ENCODE data around the gene FXYD6. TPM values are rescaled to one million over a fixed set of nuclear protein-coding genes. Genes with fewer than 3 reads are reported as not detected.

FXYD6 gene
- total RNA-seq, 3 donors from 2014 or later = 16.0 to 25.0 (median 20.3) TPM

DNA sequence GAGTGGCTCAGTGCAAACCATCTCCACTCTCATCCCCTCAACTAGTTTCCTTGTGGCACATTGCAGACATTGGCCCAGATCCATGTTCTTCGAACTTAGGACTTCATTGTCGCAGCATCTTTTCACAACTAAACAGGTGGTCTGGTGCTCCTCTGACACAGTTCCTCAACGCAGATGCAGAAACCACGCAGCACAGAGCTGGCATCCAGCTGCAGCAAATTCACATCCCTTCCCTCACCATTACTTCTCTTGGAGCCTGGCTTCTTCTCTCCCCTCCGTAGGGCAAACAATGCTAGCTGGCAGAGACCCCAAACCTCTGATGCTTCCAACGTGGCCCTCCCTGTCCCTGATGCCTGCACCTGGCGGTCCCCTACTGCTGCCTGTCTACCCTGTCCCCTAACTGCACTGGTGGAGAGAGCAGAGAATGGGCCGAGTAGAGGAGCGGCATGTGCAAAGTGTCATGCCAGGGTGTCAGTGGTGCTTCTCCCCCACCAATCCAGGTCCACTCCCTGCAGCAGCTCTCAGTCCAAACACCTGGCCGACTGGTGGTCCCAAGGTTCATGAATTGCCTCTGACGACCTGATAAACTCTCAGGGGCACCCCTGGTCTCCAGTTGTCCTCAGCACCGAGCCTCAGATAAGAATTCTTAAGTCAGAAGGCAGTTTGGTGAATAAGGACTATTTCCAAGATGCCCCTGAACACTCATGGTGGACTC is 34.6 kb upstream of the FXYD6 start:
- peak in 1 of 2 donors; percentile 14 for DNase-seq (ENCODE audit: low spot score in 2 of 2)
- intact Hi-C loops (cut with DNase I; ENCODE audit: low total_unique reads) = loop anchor here (1.0 kb wide), 1 partner anchor 30 kb away; no protein-coding TSS in a partner anchor
- no peak overlapping the region for H3K4me3 ChIP-seq
- H3K4me1 ChIP-seq = no peaks in the 10 kb centered on the region
- H3K9me3 ChIP-seq = no peaks in the 10 kb centered on the region
- no peak overlapping the region for H3K27ac ChIP-seq
- no peaks in the 10 kb centered on the region for H3K36me3 ChIP-seq
- no peaks in the 10 kb centered on the region for H3K27me3 ChIP-seq
- no peak for TF ChIP-seq POLR2AphosphoS5 (IDR thresholded peaks at IDR 0.05)
- TF ChIP-seq, protein P1, sequence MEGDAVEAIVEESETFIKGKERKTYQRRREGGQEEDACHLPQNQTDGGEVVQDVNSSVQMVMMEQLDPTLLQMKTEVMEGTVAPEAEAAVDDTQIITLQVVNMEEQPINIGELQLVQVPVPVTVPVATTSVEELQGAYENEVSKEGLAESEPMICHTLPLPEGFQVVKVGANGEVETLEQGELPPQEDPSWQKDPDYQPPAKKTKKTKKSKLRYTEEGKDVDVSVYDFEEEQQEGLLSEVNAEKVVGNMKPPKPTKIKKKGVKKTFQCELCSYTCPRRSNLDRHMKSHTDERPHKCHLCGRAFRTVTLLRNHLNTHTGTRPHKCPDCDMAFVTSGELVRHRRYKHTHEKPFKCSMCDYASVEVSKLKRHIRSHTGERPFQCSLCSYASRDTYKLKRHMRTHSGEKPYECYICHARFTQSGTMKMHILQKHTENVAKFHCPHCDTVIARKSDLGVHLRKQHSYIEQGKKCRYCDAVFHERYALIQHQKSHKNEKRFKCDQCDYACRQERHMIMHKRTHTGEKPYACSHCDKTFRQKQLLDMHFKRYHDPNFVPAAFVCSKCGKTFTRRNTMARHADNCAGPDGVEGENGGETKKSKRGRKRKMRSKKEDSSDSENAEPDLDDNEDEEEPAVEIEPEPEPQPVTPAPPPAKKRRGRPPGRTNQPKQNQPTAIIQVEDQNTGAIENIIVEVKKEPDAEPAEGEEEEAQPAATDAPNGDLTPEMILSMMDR (IDR thresholded peaks at IDR 0.05) = no peak
- no peak for TF ChIP-seq POLR2A (IDR thresholded peaks at IDR 0.05)

DNA sequence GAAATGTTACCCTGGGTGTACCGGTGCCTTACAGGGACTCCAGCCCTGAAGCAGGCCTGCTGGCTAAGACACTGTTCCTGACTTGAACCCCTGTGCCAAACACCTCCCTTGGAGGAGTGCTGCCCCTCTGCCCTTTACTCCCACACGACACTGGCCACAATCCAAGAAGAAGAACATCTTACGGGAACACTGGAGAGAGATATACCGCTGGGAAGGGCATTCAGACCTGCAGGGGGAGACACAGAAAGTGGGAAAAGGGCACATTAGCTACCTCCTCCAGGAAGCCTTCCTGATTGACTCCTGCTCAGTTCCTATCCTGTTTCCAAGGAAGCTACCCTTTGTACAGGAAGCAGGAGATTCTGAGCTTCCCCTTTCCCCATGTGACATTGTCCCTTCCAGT is 34.1 kb upstream of the FXYD6 start:
- intact Hi-C loops (cut with DNase I; ENCODE audit: low total_unique reads) = no loop called here
- H3K4me3 ChIP-seq = no peak overlapping the region
- DNase-seq (ENCODE audit: low spot score in 2 of 2) = peak in 1 of 2 donors; percentile 22

DNA sequence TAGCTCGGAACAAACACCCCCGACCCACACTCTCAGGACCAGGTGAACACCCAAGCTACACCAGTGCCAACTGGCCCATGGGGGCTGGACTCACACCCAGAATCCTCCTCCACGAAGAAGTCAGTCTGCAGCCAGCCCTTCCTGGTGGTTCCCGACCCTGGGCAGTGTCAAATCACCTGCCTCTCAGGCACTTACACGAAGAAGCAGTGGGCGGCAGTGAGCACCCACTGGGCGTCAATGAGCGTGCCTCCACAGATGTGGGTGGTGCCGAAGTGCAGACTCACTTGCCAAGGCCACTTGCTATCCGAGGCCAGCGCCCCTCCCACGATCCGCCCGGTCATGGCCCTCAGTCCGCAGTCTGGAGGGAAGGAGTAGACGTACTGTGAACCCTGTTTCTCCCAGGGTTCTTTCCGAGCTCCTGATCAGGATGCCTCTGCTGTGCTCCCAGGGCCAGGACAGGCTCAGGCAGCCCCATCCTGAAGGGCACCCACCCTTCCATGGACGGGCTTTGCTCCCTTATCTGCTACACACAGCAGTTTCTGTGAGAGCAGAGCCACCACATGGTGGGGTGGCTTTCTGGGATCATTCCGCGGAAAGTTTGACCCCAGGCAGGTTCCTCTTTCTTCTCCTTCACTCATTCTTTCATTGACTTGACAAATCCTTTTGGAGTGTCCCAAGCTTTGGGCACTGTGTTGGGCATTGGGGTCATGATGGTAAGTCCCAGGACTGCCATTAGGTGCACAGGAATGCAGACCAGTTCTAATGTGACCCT is 33.3 kb upstream of the FXYD6 start:
- peak in 1 of 2 donors; percentile 41 for DNase-seq (ENCODE audit: low spot score in 2 of 2)
- H3K27me3 ChIP-seq = no peaks in the 10 kb centered on the region
- H3K4me3 ChIP-seq = no peak overlapping the region
- no peaks in the 10 kb centered on the region for H3K36me3 ChIP-seq
- no peak for TF ChIP-seq POLR2AphosphoS5 (IDR thresholded peaks at IDR 0.05)
- no peak for TF ChIP-seq POLR2A (IDR thresholded peaks at IDR 0.05)
- TF ChIP-seq, protein P1 (IDR thresholded peaks at IDR 0.05) = no peak
- intact Hi-C loops (cut with DNase I; ENCODE audit: low total_unique reads) = no loop called here
- no peaks in the 10 kb centered on the region for H3K9me3 ChIP-seq
- H3K27ac ChIP-seq = no peak overlapping the region
- H3K4me1 ChIP-seq = no peaks in the 10 kb centered on the region

More for the DNA sequence above, 34.1 kb upstream of the FXYD6 start:
- Histone ChIP-seq H3K9me3 (no peaks in the 10 kb centered on the region), H3K27me3 (no peaks in the 10 kb centered on the region), H3K36me3 (no peaks in the 10 kb centered on the region), H3K4me1 (no peaks in the 10 kb centered on the region), H3K27ac (no peak overlapping the region)
- TF ChIP-seq POLR2AphosphoS5 (IDR thresholded peaks at IDR 0.05) (no peak), POLR2A (IDR thresholded peaks at IDR 0.05) (no peak)
- TF ChIP-seq, protein P1 (IDR thresholded peaks at IDR 0.05) = no peak

DNA sequence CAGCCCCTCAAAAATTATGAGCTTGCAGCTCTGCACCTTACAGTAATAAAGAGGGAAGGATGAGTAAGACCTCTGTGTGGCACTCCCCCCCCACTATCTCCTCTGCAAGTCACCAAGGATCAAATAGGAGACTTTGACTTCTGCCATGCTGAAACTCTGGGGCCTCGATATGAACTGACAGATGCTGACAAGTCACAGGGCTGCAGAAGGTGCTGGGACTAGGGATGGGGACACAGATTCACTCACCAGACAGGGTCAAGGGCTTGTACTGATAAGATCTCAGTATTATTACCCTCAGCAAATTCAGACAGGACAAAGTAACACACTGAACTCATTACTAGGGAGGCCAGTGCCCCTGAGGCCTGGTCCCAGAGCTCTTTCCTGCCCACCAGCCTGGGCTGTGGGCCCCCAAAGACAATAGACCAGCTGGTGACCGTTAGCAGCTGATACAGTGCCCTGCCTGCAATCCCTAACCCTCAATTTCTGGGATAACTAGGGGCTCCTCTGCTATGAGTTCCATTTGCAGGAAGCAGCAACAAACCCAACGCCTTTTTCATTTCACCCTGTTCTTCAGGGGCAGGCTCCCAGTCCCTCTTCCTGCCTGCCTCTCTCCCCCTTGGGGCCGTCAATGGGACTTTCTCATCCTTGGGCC is 32.6 kb upstream of the FXYD6 start:
- Histone ChIP-seq H3K4me3 (no peak overlapping the region), H3K27me3 (no peaks in the 10 kb centered on the region), H3K27ac (no peak overlapping the region), H3K36me3 (no peaks in the 10 kb centered on the region), H3K9me3 (no peaks in the 10 kb centered on the region), H3K4me1 (no peaks in the 10 kb centered on the region)
- DNase-seq (ENCODE audit: low spot score in 2 of 2) = peak in 1 of 2 donors; percentile 24
- TF ChIP-seq, protein P1 (IDR thresholded peaks at IDR 0.05) = no peak
- TF ChIP-seq POLR2AphosphoS5 (IDR thresholded peaks at IDR 0.05) (no peak), POLR2A (IDR thresholded peaks at IDR 0.05) (no peak)
- intact Hi-C loops (cut with DNase I; ENCODE audit: low total_unique reads) = no loop called here

All from breast epithelium (tissue), 4 donors.